Left ventricle myocardium superior (tissue), 1 donor: ENCODE data around the gene LRP2. TPM values are rescaled to one million over a fixed set of nuclear protein-coding genes. Genes with fewer than 3 reads are reported as not detected.
"Not testable (repeated sequence)": the region's sequence is repeated elsewhere in the genome, so short reads cannot be mapped to it uniquely, and the experiment has no call there.

Experiments used
- ATAC-seq: fragments of 200-7000 bp; cut with Tn5 transposase; one replicate; pipeline ENCODE4 v1.9.1; 2020; ENCODE audit warnings: mild to moderate bottlenecking, moderate library complexity
- DNase-seq: peaks from one replicate; pipeline ENCODE4 v3.0.0-alpha.2; 2020
- intact Hi-C: fragments of 100-400 bp; cut with micrococcal nuclease; formaldehyde crosslinking; loops from one replicate; pipeline ENCODE4 v1.11.0; 2022
- total RNA-seq: library from RNA; stranded (reverse); fragmentation: NEBNext Ultra II Directional; extraction: Animal tissue kit (Norgen Biotek cat#: 25700); gene quantifications from one replicate; pipeline ENCODE4 v1.2.1, GENCODE V29; 2021
- donor health status: DM: no; HTN: yes; CAD: no; lungs with severe emphysema.

The LRP2 gene
- total RNA-seq, 1 donor from 2014 or later = 2.0 TPM

DNA sequence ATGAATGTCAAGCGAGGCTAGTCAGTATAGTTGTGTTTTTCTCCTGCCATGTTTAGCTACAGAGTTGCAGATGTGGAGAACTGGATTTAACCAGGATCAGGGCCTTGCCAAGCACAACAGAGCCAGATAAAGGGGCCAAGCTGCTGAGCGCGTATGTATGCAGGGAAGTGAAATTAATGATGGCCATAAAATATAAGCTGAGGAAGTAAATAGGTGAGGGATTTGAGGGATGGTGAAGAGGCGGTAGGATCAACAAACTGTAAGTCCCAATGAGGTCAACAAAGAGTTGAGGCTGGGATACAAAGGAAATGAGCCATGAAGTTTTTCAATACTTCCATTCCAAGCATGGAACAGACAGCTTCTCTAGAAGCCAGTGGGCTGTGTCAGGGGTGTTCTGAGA lies 10.6 kb downstream of the LRP2 start:
- ATAC-seq (no peak), DNase-seq (no peak)
- intact Hi-C loops = no loop called here

GRCh38 chr2:169349535-169349934 lies 12.8 kb downstream of the LRP2 start:
- ATAC-seq (no peak), DNase-seq (no peak)
- intact Hi-C loops = no loop called here

GRCh38 chr2:169348321-169349024 lies 13.9 kb downstream of the LRP2 start:
- intact Hi-C loops = no loop called here
- ATAC-seq = no peak
- no peak for DNase-seq

- ATAC-seq (no peak), DNase-seq (no peak)
- intact Hi-C loops = no loop called here
These were observed 16.6 kb downstream of the LRP2 start for GRCh38 chr2:169345486-169346437.

- DNase-seq = no peak
- intact Hi-C loops = no loop called here
- no peak for ATAC-seq
These were observed 17.4 kb downstream of the LRP2 start for GRCh38 chr2:169344736-169345485.

GRCh38 chr2:169343202-169343601 lies 19.1 kb downstream of the LRP2 start:
- DNase-seq (no peak), ATAC-seq (no peak)
- intact Hi-C loops = no loop called here

DNA sequence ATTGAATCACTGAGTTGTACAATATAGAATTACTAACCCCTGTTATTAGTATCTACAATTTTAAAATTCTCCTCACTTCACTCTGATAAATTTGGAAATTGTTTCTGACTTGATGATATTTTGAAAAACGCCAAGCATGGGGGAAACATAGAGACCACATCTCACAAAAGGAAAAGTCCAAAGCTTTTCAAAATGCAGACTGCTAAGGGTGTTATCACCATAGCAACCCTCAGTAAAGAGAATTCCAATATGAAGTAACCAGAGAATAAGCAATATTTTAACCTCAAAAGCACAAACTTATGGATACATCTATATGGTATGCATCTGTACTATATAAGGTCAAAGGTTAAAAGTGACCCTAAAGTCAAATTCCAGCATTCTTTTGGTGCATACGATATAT lies 22.7 kb downstream of the LRP2 start:
- DNase-seq = no peak
- intact Hi-C loops = no loop called here

GRCh38 chr2:169336695-169337094 lies 25.6 kb downstream of the LRP2 start:
- intact Hi-C loops = no loop called here
- no peak for DNase-seq
- no peak for ATAC-seq

More for the DNA sequence above, 22.7 kb downstream of the LRP2 start:
- ATAC-seq = no peak

- no peak for ATAC-seq
These were observed 31.7 kb downstream of the LRP2 start for GRCh38 chr2:169330555-169331198.

GRCh38 chr2:169329688-169330554 lies 32.4 kb downstream of the LRP2 start:
- DNase-seq (no peak), ATAC-seq (no peak)
- intact Hi-C loops = no loop called here

More at GRCh38 chr2:169330555-169331198, 31.7 kb downstream of the LRP2 start:
- intact Hi-C loops = no loop called here
- DNase-seq = no peak

DNA sequence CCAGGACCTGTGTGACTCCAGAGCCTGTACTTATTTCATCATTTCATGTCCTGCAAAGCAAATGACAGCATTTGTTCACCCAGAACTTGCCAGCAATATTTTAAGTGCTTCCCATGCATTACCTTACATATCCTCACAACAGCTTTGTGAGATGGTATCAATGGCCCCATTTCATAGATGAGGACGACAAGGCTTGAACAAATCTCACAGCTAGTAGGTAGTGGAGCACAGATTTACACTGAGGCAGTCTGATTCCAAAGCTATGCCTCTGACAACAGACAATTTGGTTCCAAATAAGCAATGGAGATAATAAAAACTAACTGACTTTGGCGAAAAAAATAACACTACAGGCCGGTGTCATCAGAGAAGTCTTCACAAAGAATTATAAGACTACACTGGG lies 33.5 kb downstream of the LRP2 start:
- DNase-seq (no peak), ATAC-seq (no peak)
- intact Hi-C loops = no loop called here

GRCh38 chr2:169327837-169328236 lies 34.5 kb downstream of the LRP2 start:
- intact Hi-C loops, ATAC-seq, DNase-seq: not testable (repeated sequence)

DNA sequence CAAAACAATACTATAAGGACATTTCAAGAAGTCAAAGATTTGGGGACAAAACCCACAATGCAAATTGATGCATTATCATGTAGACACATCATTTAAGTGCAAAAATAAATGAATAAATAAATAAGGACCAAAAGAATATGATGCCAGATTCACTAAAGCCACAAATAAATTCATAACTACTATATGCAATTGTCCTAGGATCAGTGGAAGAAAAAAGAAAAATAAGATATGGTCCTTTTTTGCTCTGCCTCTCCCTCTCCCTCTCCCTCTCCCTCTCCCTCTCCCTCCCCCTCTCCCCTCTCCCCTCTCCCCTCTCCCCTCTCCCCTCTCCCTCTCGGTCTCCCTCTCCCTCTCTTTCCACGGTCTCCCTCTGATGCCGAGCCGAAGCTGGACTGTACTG lies 36.4 kb downstream of the LRP2 start:
- intact Hi-C loops, ATAC-seq, DNase-seq: not testable (repeated sequence)

DNA sequence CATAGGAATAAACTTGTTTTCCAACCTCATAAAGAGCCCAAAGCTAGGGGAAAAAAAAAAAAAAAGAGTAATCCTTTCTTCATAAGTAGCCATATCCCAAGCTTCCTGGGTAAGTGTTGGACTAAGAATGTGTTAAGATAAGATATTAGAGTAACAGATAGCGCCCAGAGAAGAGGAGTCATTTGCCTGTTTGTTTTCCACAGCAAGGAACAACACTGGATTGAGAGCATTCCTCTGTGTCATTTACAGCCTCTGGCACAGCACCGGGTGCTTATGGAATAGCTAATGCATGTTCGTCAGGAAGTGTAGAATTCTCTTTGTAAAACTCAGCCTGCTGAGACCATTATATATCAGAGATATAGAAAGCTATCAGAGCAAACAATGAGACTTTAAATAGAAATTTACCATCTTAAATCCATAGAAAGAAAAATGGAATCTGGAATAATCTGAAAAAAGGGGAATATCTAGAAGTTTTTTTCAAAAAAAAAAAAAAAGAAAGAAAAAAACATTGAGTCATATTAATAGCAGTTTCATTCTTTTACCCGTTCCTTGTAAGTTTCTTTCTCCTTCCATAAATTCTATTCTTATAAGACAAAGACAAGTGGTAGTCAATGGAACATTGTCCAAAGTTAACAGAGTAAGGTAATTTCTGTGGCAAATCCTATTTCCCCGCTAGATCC lies 37.6 kb downstream of the LRP2 start:
- intact Hi-C loops = no loop called here
- DNase-seq = no peak
- ATAC-seq = no peak

DNA sequence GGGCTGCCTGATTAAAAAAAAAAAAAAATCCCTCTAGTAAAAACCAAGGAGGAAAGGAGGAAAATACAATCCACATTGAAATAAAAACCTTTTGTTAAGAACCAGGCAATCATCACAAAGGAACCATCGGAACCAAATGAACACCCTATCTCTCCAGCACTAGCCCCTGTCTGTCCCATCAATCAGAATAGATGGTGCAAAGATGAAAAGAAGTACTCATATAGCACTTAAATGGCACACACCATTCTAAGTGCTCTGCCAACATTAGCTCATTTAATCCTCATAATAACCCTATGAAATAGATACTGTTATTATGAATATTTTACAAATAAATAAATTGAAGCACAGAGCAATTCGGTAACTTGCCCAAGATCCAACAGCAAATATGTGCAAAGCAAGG lies 38.5 kb downstream of the LRP2 start:
- DNase-seq (no peak), ATAC-seq (no peak)
- intact Hi-C loops = no loop called here

GRCh38 chr2:169320561-169320960 lies 41.8 kb downstream of the LRP2 start:
- no peak for DNase-seq
- intact Hi-C loops = no loop called here
- no peak for ATAC-seq

- intact Hi-C loops = no loop called here
- ATAC-seq = no peak
- DNase-seq = no peak
These were observed 47.0 kb downstream of the LRP2 start for GRCh38 chr2:169315357-169315756.

DNA sequence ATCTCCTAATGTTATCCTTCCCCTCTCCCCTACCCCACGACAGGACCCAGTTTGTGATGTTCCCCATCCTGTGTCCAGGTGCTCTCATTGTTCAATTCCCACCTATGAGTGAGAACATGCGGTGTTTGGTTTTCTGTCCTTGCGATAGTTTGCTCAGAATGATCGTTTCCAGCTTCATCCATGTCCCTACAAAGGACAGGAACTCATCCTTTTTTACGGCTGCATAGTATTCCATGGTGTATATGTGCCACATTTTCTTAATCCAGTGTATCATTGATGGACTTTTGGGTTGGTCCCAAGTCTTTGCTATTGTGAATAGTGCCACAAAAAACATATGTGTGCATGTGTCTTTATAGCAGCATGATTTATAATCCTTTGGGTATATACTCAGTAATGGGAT lies 54.0 kb downstream of the LRP2 start:
- intact Hi-C loops, DNase-seq, ATAC-seq: not testable (repeated sequence)
